ENCODE measurements around the gene PCDHB1. TPM values are rescaled to one million over a fixed set of nuclear protein-coding genes. Genes with fewer than 3 reads are reported as not detected.

The PCDHB1 gene
- total RNA-seq, 1 experiment from 2014 or later: not detected

DNA sequence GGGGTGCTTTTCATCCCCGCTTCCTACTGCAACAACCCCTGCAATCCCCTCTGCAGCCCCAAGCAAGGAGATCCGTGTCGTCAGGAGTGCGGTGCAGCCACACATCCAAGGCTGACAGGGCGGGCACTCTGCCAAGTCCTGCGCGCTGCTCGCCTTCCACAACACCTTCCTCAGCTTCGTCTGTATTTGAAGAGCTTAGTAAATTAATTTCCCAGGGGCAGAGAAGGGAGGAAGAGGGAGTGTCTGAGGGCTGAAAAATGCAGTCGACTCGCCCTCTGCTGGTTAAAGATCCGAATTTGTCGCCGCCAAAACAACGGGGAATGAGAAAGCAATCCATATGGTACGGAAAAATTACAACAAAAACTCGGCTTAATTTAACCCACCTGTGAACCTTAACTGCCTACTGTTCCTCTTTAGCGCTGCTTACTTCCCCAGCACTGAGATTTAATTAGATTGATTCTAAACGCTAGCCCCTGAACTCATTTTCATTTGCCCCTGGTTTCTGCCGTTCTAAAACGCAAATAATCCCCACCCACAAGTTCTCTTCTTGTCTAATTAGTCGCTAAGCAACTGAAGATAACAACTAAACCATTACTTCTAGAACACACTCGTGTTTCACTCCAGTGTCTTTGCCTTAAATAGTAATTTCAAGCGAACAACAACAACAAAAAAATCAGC, 10.9 kb upstream of the PCDHB1 start:
- intact Hi-C loops (cut with micrococcal nuclease): loop anchor here (1.0 to 2.0 kb wide), 3 partner anchors 35 to 313 kb away; partner anchors contain the start of gene PCDHAC1
- peak; percentile 12; the same call in 1 of the 2 replicates for TF ChIP-seq CEBPB (IDR thresholded peaks at IDR 0.05; ENCODE audit: low read depth)
- peak; percentile 34; the same call in 1 of the 2 replicates for TF ChIP-seq CBX3 (IDR thresholded peaks at IDR 0.05; ENCODE audit: low read depth)
- TF ChIP-seq, protein P1, sequence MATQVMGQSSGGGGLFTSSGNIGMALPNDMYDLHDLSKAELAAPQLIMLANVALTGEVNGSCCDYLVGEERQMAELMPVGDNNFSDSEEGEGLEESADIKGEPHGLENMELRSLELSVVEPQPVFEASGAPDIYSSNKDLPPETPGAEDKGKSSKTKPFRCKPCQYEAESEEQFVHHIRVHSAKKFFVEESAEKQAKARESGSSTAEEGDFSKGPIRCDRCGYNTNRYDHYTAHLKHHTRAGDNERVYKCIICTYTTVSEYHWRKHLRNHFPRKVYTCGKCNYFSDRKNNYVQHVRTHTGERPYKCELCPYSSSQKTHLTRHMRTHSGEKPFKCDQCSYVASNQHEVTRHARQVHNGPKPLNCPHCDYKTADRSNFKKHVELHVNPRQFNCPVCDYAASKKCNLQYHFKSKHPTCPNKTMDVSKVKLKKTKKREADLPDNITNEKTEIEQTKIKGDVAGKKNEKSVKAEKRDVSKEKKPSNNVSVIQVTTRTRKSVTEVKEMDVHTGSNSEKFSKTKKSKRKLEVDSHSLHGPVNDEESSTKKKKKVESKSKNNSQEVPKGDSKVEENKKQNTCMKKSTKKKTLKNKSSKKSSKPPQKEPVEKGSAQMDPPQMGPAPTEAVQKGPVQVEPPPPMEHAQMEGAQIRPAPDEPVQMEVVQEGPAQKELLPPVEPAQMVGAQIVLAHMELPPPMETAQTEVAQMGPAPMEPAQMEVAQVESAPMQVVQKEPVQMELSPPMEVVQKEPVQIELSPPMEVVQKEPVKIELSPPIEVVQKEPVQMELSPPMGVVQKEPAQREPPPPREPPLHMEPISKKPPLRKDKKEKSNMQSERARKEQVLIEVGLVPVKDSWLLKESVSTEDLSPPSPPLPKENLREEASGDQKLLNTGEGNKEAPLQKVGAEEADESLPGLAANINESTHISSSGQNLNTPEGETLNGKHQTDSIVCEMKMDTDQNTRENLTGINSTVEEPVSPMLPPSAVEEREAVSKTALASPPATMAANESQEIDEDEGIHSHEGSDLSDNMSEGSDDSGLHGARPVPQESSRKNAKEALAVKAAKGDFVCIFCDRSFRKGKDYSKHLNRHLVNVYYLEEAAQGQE (IDR thresholded peaks at IDR 0.05; ENCODE audit: low read depth): no peak
- peak; percentile 95 for TF ChIP-seq RAD21 (IDR thresholded peaks at IDR 0.05; ENCODE audit: low read depth)
- no peak for TF ChIP-seq ZFX (IDR thresholded peaks at IDR 0.05)
- TF ChIP-seq, protein P2, sequence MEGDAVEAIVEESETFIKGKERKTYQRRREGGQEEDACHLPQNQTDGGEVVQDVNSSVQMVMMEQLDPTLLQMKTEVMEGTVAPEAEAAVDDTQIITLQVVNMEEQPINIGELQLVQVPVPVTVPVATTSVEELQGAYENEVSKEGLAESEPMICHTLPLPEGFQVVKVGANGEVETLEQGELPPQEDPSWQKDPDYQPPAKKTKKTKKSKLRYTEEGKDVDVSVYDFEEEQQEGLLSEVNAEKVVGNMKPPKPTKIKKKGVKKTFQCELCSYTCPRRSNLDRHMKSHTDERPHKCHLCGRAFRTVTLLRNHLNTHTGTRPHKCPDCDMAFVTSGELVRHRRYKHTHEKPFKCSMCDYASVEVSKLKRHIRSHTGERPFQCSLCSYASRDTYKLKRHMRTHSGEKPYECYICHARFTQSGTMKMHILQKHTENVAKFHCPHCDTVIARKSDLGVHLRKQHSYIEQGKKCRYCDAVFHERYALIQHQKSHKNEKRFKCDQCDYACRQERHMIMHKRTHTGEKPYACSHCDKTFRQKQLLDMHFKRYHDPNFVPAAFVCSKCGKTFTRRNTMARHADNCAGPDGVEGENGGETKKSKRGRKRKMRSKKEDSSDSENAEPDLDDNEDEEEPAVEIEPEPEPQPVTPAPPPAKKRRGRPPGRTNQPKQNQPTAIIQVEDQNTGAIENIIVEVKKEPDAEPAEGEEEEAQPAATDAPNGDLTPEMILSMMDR (IDR thresholded peaks at IDR 0.05 in 2 of 3, conservative IDR thresholded peaks at IDR 0.05 in 1 of 3; ENCODE audit: borderline replicate concordance in 1 of 3, insufficient read depth in 1 of 3, low read depth in 2 of 3, low read length in 2 of 3): peak; percentile 62 to 93 (median 85)
- Histone ChIP-seq H2AFZ (ENCODE audit: low read depth, low read length, poor library complexity, severe bottlenecking) (peak overlapping the region; percentile 86), H3K79me2 (ENCODE audit: insufficient read depth, low read length) (no peaks in the 10 kb centered on the region), H3K9ac (ENCODE audit: low read length) (peak overlapping the region; percentile 45), H3K4me2 (ENCODE audit: low read length) (peak overlapping the region; percentile 70), H3K4me1 (ENCODE audit: control insufficient read depth in 1 of 2, insufficient read depth in 2 of 2, low read length in 2 of 2) (peaks cover 2 to 10% of the 10 kb centered on the region in 2 experiments; a peak in 2 of 4 replicates), H3K9me3 (ENCODE audit: control insufficient read depth in 1 of 2, insufficient read depth in 1 of 2, low read depth in 1 of 2, low read length in 2 of 2) (no peaks in the 10 kb centered on the region), H3K27me3 (ENCODE audit: insufficient read depth, low read length) (no peaks in the 10 kb centered on the region), H3K9me2 (ENCODE audit: insufficient read depth) (no peaks in the 10 kb centered on the region), H3K4me3 (replicated peaks in 1 of 2; ENCODE audit: low read depth in 1 of 2, low read length in 2 of 2) (peak overlapping the region; percentile 55 to 56), H3K27ac (ENCODE audit: low read depth, low read length) (peak overlapping the region; percentile 8; the same call in 1 of the 2 replicates), H3K36me3 (ENCODE audit: control insufficient read depth in 1 of 2, insufficient read depth in 2 of 2, low read length in 2 of 2) (no peaks in the 10 kb centered on the region), H4K20me1 (ENCODE audit: insufficient read depth) (no peaks in the 10 kb centered on the region)
- peak; percentile 75 for ATAC-seq
- TSS peak; percentile 98 for BruUV-seq (replicated peaks)
- ChIA-PET RAD21 (ENCODE audit: low non-redundant PET in 1 of 2, low total read pairs in 2 of 2, uncharacterized antibody in 2 of 2, unreplicated experiment in 2 of 2) (interaction anchor here (0.7 to 2.4 kb wide), 9 partner anchors 23 to 171 kb away, joined by 3 to 24 read pairs (median 4); partner anchors contain the start of genes PCDHAC1 (in 2 of the 2), PCDHA11 (in 1 of the 2) and PCDHA13 (in 1 of the 2)), POLR2A (interaction anchor here (1.2 to 1.8 kb wide), 5 partner anchors 22 to 171 kb away, joined by 4 to 10 read pairs (median 4); partner anchors contain the start of gene PCDHA13), CTCF (interaction anchor here (0.7 to 2.3 kb wide), 21 partner anchors 11 to 254 kb away, joined by 3 to 50 read pairs (median 4); partner anchors contain the start of genes PCDHA1, PCDHA11, PCDHA13 and PCDHA4)
- DNase-seq (ENCODE audit: low read depth, low spot score): peak; percentile 69
